Prostate gland (tissue), 2 donors: ENCODE measurements around the gene ANHX.

Experiments used
- CTCF ChIP-seq, 4 experiments: fragments of 200-600 bp in 2 of 4; fragments of 450-650 bp in 2 of 4; sonication (generic) in 2 of 4; IDR thresholded peaks; 1 replicate in 3 of 4; 2 replicates in 1 of 4; pipeline ENCODE4 v1.5.1; 2016 to 2019; ENCODE audit warnings: antibody characterized with exemption in 4 of 4, mild to moderate bottlenecking in 2 of 4, moderate library complexity in 2 of 4
- POLR2A ChIP-seq: fragments of 450-650 bp; IDR thresholded peaks from one replicate; pipeline ENCODE4 v1.6.1; 2016; ENCODE audit warnings: antibody characterized with exemption, mild to moderate bottlenecking

GRCh38 chr12:133215724-133216123 lies 20.0 kb downstream of the ANHX start:
- no peak for TF ChIP-seq CTCF (IDR thresholded peaks at IDR 0.05)
- TF ChIP-seq POLR2A: no peak
